ENCODE results near the gene LIPC.

Gene LIPC

DNA sequence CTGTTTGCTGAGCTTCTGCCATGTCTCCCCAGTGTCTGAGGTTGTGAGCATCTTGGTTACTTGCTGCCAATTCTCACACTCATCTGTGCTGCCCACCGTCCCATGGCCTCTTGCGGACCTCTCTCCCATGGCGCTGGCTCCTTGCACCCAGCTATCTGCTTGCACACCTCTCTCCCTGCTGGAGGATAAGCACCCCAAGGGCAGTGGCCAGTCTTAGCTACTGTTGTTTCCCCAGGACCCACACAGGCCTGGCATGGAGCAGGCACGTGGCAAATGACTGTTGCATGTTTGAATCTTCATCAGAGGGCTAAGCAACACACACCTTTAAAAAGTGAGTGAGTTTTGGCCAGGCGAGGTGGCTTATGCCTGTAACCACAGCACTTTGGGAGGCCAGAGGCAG, 14.7 kb downstream of the LIPC start:
- no peaks in the 10 kb centered on the region for H3K36me3 ChIP-seq (ENCODE audit: insufficient read depth, low read depth, low read length)
- H3K9me3 ChIP-seq (ENCODE audit: insufficient read depth, low read depth, low read length) = no peaks in the 10 kb centered on the region
- H3K4me1 ChIP-seq (ENCODE audit: insufficient read depth, low read length) = peaks cover 10% of the 10 kb centered on the region; the same call in 1 of the 2 replicates

DNA sequence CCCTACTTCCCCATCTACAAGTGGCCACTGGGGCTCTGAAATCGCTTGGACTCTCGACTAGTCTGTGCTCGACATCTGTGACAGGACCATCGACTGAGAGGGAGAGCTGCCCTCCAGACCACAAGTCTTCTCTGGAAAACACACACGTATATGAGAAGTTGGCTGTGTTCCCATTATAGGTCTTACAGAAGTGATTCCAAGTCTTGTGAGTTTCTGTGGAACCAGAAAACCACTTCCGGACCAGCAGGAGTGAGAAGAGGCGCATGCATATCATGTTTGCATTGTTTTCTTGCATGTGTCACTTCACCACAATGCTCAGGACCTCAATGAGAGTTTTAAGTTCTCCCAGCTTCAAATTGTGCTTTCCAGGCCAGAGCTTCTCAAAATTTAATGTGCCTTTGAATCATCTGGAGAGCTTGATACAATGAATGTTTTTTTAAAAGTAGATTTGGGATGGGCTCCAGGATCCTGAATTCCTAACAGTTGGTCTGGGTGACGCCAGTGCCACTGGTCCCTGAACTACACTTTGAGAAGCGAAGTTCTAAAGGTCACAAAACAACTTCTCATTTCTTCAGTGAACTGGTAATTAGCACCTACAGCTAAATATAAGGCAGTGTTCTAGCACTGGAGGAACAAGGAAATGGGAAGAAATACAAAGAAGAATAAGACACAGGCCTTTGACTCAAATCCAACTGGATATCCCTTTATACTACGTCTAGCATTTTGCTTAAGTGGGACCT, 15.7 kb downstream of the LIPC start:
- Histone ChIP-seq H3K36me3 (ENCODE audit: insufficient read depth, low read depth, low read length) (no peaks in the 10 kb centered on the region), H3K27ac (ENCODE audit: low read length) (no peak overlapping the region), H3K4me3 (ENCODE audit: low read length) (no peak overlapping the region), H3K9ac (ENCODE audit: low read depth, low read length) (no peak overlapping the region), H3K4me1 (ENCODE audit: insufficient read depth, low read length) (peaks cover 10% of the 10 kb centered on the region; the same call in 1 of the 2 replicates), H3K27me3 (ENCODE audit: insufficient read depth, low read length) (no peaks in the 10 kb centered on the region; the same call in 1 of the 2 replicates), H3K9me3 (ENCODE audit: insufficient read depth, low read depth, low read length) (no peaks in the 10 kb centered on the region)

More for the DNA sequence above, 14.7 kb downstream of the LIPC start:
- Histone ChIP-seq H3K27ac (ENCODE audit: low read length) (no peak overlapping the region), H3K27me3 (ENCODE audit: insufficient read depth, low read length) (no peaks in the 10 kb centered on the region; the same call in 1 of the 2 replicates), H3K9ac (ENCODE audit: low read depth, low read length) (no peak overlapping the region), H3K4me3 (ENCODE audit: low read length) (no peak overlapping the region)

DNA sequence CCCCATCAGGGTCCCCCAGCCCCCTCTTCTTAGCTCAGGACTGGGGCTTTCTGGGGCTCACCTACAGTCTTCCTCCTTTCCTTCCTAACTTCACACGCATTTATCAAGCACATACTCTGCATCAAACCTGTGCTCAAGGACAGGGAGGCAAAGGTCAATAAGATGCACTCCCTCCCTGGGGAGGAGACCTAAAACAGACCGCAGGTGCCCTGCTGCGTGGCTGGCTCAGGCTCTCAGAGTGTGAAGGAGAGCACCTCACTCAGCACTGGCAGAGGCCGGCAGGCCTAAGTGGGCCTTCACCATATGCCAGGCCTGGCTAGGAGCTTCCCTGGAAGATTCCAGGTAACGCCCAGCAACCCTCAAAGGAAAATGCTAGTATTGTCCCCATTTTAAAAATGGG, 16.5 kb downstream of the LIPC start:
- Histone ChIP-seq H3K9ac (ENCODE audit: low read depth, low read length) (no peak overlapping the region), H3K27me3 (ENCODE audit: insufficient read depth, low read length) (no peaks in the 10 kb centered on the region), H3K4me3 (ENCODE audit: low read length) (no peak overlapping the region), H3K27ac (ENCODE audit: low read length) (no peak overlapping the region), H3K4me1 (ENCODE audit: insufficient read depth, low read length) (peaks cover 7% of the 10 kb centered on the region; the same call in 1 of the 2 replicates), H3K36me3 (ENCODE audit: insufficient read depth, low read depth, low read length) (no peaks in the 10 kb centered on the region), H3K9me3 (ENCODE audit: insufficient read depth, low read depth, low read length) (no peaks in the 10 kb centered on the region)

DNA sequence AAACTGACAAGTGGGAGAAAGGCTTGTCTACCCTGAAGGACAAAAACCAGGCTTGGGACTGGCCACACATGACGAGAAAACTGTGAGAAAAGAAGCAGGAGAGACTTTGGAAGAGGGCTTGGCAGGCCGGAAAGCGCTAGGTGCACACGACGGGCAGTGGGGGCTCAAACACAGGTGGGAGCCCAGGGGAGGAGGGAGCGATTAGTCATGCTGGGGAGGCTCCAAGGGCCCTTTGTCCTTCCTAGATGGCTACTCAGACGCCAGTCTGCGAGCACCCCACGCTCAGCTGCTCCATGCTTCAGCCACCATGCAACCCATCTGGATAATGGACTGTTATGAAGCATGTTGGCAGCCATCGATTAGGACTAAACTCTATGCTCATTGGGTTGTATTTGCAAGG, 17.1 kb downstream of the LIPC start:
- no peak overlapping the region for H3K9ac ChIP-seq (ENCODE audit: low read depth, low read length)
- H3K4me3 ChIP-seq (ENCODE audit: low read length) = no peak overlapping the region
- H3K27ac ChIP-seq (ENCODE audit: low read length) = no peak overlapping the region
- no peaks in the 10 kb centered on the region for H3K27me3 ChIP-seq (ENCODE audit: insufficient read depth, low read length)
- no peaks in the 10 kb centered on the region for H3K9me3 ChIP-seq (ENCODE audit: insufficient read depth, low read depth, low read length)
- H3K36me3 ChIP-seq (ENCODE audit: insufficient read depth, low read depth, low read length) = no peaks in the 10 kb centered on the region
- H3K4me1 ChIP-seq (ENCODE audit: insufficient read depth, low read length) = peaks cover 7% of the 10 kb centered on the region; the same call in 1 of the 2 replicates

DNA sequence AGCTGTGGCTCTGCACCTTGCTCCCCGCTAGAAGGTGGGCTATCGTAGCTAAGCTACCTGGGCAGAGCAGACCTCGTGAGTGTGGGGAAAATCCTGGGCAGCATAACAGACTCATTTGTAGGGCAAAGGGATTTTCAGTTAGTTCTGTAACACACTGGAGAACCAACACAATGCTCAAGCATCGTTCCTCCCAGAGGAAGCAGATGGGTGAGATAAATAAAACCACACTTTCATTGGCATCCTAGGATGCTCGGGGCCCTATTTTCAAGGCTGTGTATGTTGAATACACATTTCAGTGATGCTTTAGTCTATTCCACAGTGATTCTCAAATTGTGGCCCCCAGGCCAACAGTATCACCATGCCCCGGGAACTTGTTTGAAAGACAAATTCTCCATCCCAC, 20.0 kb downstream of the LIPC start:
- no peak overlapping the region for H3K9ac ChIP-seq (ENCODE audit: low read depth, low read length)
- H3K27me3 ChIP-seq (ENCODE audit: insufficient read depth, low read length) = no peaks in the 10 kb centered on the region
- no peak overlapping the region for H3K27ac ChIP-seq (ENCODE audit: low read length)
- H3K4me3 ChIP-seq (ENCODE audit: low read length) = no peak overlapping the region
- no peaks in the 10 kb centered on the region for H3K36me3 ChIP-seq (ENCODE audit: insufficient read depth, low read depth, low read length)
- no peaks in the 10 kb centered on the region for H3K9me3 ChIP-seq (ENCODE audit: insufficient read depth, low read depth, low read length)
- no peaks in the 10 kb centered on the region for H3K4me1 ChIP-seq (ENCODE audit: insufficient read depth, low read length)

DNA sequence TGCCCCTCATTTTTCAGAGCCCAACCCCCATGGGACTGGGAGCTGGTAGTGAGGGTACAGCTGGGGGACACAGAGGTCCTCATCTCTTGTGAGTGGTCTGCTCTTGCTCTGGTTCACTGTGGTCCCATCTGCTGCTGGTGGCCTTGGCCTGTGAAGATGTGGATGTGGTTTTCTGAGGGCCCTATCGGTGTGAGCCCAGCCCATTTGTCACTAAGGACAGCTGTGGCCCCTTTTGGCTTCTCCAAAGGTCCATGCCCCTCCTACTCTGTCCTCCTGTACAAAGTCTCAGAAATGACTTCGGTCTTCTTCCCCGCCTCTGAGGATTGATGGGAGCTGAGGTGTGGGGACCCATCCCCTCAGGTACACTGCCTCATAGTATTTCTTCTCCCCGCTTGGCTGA, 21.0 kb downstream of the LIPC start:
- Histone ChIP-seq H3K4me3 (ENCODE audit: low read length) (no peak overlapping the region), H3K36me3 (ENCODE audit: insufficient read depth, low read depth, low read length) (no peaks in the 10 kb centered on the region), H3K4me1 (ENCODE audit: insufficient read depth, low read length) (no peaks in the 10 kb centered on the region), H3K9ac (ENCODE audit: low read depth, low read length) (no peak overlapping the region), H3K27me3 (ENCODE audit: insufficient read depth, low read length) (no peaks in the 10 kb centered on the region), H3K9me3 (ENCODE audit: insufficient read depth, low read depth, low read length) (no peaks in the 10 kb centered on the region), H3K27ac (ENCODE audit: low read length) (no peak overlapping the region)

DNA sequence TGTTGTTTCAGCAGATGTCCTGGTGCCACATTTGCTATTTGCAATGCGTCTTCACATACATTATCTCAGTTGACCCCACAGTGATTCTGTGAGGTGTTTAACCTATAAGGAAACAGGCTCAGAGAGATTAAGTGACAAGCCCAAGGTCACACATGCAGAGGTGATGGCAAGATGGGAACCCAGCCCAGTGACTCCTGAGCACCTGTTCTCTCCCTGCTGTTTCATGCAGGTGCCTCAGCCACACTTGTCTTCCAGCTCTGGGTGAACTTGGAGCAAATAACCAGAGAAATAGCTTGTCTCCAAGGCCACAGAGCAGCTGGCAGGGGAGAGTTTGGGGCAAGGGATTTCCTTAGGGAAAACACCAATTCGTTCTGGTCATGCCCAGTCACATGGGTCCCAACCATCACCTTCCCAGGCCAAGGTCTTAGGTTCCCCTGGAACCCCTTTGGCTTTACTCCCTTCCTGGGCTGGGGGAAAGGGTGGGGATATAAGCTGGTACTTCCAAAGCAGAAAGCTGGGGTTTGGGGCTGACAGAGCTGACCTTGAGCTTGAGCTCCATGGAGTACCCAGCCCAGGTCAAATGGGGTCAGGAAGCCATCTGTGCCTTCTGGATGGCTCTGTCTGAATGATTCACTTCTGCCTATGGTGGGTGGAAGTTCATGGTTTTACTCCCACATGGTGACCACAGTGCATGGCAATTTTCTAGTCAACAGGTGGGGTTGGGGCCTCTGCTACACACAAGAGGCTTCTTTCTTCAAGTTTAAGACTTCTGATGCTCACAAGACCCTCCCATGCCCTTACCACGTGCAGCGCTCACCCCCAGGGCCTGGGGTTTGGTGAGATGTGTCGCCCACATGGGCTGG, 22.4 kb downstream of the LIPC start:
- Histone ChIP-seq H3K9me3 (ENCODE audit: insufficient read depth, low read depth, low read length) (no peaks in the 10 kb centered on the region), H3K36me3 (ENCODE audit: insufficient read depth, low read depth, low read length) (no peaks in the 10 kb centered on the region), H3K27me3 (ENCODE audit: insufficient read depth, low read length) (no peaks in the 10 kb centered on the region), H3K27ac (ENCODE audit: low read length) (no peak overlapping the region), H3K4me1 (ENCODE audit: insufficient read depth, low read length) (no peaks in the 10 kb centered on the region), H3K4me3 (ENCODE audit: low read length) (no peak overlapping the region), H3K9ac (ENCODE audit: low read depth, low read length) (no peak overlapping the region)

DNA sequence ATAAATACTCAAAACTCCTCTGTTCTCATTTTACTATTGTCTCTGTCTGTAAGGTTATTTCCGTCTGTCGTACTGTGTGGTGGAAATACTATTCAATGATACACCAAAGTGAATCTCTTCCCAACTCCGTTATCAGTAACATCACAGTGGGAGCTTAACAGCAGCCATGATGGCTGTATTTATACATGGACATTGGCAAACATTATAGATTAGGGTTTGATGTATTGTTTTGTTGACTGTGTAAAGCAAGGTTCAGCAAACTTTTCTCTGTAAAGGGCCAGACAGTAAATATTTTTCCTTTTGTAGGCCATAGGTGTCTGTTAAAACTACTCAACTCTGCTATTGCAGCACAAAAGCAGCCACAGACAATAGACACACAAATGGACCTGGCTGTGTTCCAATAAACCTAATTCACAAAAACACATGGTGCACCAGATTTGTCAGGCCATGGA, 23.2 kb downstream of the LIPC start:
- Histone ChIP-seq H3K4me3 (ENCODE audit: low read length) (no peak overlapping the region), H3K9me3 (ENCODE audit: insufficient read depth, low read depth, low read length) (no peaks in the 10 kb centered on the region), H3K36me3 (ENCODE audit: insufficient read depth, low read depth, low read length) (no peaks in the 10 kb centered on the region), H3K4me1 (ENCODE audit: insufficient read depth, low read length) (no peaks in the 10 kb centered on the region), H3K9ac (ENCODE audit: low read depth, low read length) (no peak overlapping the region), H3K27me3 (ENCODE audit: insufficient read depth, low read length) (no peaks in the 10 kb centered on the region), H3K27ac (ENCODE audit: low read length) (no peak overlapping the region)

DNA sequence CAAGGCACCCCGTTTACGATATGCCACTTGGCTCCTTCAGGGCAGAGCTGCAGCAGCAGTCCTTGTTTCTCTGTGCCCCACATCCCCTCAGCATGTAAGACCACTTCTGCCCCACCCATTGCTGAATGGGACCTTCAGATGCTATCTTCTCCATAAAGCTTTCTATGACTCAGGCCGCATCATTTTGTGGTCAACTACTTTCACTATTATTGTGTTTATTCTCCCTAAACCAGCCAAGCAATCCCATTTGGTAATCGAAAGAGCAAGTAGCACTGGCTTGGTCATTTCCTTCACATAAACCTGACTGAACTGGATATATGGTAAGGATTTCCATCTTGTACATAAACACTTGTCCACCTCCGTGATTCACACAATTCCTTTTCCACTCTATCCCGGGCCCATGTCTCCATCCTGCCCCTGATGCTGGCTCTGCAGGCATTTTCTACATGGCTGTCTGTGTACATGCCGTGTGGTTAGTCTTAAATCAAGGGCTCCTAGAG, 25.7 kb downstream of the LIPC start:
- Histone ChIP-seq H3K27me3 (ENCODE audit: insufficient read depth, low read length) (no peaks in the 10 kb centered on the region), H3K36me3 (ENCODE audit: insufficient read depth, low read depth, low read length) (no peaks in the 10 kb centered on the region), H3K4me1 (ENCODE audit: insufficient read depth, low read length) (no peaks in the 10 kb centered on the region), H3K9ac (ENCODE audit: low read depth, low read length) (no peak overlapping the region), H3K9me3 (ENCODE audit: insufficient read depth, low read depth, low read length) (no peaks in the 10 kb centered on the region), H3K4me3 (ENCODE audit: low read length) (no peak overlapping the region), H3K27ac (ENCODE audit: low read length) (no peak overlapping the region)

DNA sequence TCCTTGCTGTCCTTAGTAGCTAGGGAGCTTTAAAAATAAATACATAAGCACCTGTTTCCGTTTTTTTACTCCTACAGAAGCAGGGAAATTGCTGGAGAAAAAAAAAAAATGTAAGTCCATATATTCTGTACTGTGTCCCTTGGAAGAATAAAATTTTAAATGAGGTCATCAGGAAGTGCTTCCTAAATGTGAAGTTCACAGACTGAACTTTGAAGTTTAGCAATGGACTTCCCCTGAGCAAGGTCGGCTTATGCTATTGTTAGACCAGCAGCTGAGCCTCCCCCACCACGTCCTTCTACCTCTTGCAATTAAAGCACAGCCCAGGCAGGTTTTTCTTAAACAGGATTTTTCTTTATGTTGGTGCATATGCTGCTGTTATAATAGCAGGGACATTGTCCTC, 26.3 kb downstream of the LIPC start:
- Histone ChIP-seq H3K36me3 (ENCODE audit: insufficient read depth, low read depth, low read length) (no peaks in the 10 kb centered on the region), H3K4me1 (ENCODE audit: insufficient read depth, low read length) (no peaks in the 10 kb centered on the region), H3K27ac (ENCODE audit: low read length) (no peak overlapping the region), H3K4me3 (ENCODE audit: low read length) (no peak overlapping the region), H3K9me3 (ENCODE audit: insufficient read depth, low read depth, low read length) (no peaks in the 10 kb centered on the region), H3K27me3 (ENCODE audit: insufficient read depth, low read length) (no peaks in the 10 kb centered on the region), H3K9ac (ENCODE audit: low read depth, low read length) (no peak overlapping the region)

DNA sequence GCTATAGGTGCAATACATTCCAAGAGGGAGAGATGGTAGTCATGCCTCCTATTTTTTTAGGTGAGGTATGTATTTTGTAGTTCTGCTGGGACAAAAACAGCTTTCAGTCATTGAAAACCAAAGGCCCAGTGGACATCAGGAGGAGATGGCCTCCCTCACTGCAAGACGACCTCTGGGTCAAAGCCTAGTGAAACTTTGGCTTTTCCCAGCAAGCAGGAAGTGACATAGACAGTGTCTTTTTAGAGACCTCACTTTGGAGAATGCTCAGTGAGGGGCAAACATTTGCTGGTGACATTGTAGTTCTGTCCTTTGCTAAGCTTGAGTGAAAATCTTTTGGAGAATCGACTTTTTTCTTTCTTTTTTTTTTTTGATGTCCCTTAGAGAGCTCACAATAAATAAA, 27.3 kb downstream of the LIPC start:
- Histone ChIP-seq H3K27ac (ENCODE audit: low read length) (no peak overlapping the region), H3K4me3 (ENCODE audit: low read length) (no peak overlapping the region), H3K9me3 (ENCODE audit: insufficient read depth, low read depth, low read length) (no peaks in the 10 kb centered on the region), H3K27me3 (ENCODE audit: insufficient read depth, low read length) (no peaks in the 10 kb centered on the region), H3K9ac (ENCODE audit: low read depth, low read length) (no peak overlapping the region), H3K4me1 (ENCODE audit: insufficient read depth, low read length) (no peaks in the 10 kb centered on the region), H3K36me3 (ENCODE audit: insufficient read depth, low read depth, low read length) (no peaks in the 10 kb centered on the region)

DNA sequence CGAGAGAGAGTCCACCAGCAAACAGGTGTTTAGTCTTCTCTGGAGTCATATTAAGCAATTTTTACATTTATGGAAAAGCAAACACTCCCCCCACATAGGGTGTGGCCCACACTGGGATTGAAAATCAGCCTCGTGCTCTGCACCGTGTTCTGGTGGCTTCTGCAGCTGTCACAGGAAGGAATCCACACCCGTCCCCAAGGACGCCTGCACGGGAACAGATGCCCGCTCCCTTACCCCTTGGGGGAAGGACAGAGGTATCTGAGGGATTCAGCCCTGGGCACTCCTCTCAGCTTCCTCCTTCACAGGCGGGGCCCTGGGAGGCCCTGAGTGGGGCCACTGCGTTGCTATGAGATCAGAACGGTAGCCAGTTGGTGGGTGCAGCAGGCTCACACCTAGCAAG, 27.8 kb downstream of the LIPC start:
- H3K27ac ChIP-seq (ENCODE audit: low read length) = no peak overlapping the region
- no peaks in the 10 kb centered on the region for H3K27me3 ChIP-seq (ENCODE audit: insufficient read depth, low read length)
- no peak overlapping the region for H3K4me3 ChIP-seq (ENCODE audit: low read length)
- no peaks in the 10 kb centered on the region for H3K36me3 ChIP-seq (ENCODE audit: insufficient read depth, low read depth, low read length)
- no peaks in the 10 kb centered on the region for H3K4me1 ChIP-seq (ENCODE audit: insufficient read depth, low read length)
- no peak overlapping the region for H3K9ac ChIP-seq (ENCODE audit: low read depth, low read length)
- no peaks in the 10 kb centered on the region for H3K9me3 ChIP-seq (ENCODE audit: insufficient read depth, low read depth, low read length)
